GM19455 (cell line): ENCODE results near the gene NPFFR2.
"Not testable (repeated sequence)": the region's sequence is repeated elsewhere in the genome, so short reads cannot be mapped to it uniquely, and the experiment has no call there.

Experiments used
- ATAC-seq: cut with Tn5 transposase; IDR thresholded peaks from one replicate; pipeline ENCODE4 v1.9.1; 2021; ENCODE audit not compliant: unreplicated experiment

The NPFFR2 gene

GRCh38 chr4:72031868-72032608 lies at the start of gene NPFFR2:
Gene NPFFR2 (plus strand): TSS chr4:72032000. CDS start chr4:72128592, 96,592 bp downstream.
- no peak for ATAC-seq

GRCh38 chr4:71992571-71993312 lies 39.1 kb upstream of the NPFFR2 start:
- ATAC-seq: no peak

GRCh38 chr4:71994559-71994958 lies 37.2 kb upstream of the NPFFR2 start:
- ATAC-seq: no peak

GRCh38 chr4:71995297-71995696 lies 36.5 kb upstream of the NPFFR2 start:
- no peak for ATAC-seq

GRCh38 chr4:72006586-72006985 lies 25.2 kb upstream of the NPFFR2 start:
- ATAC-seq: no peak

- ATAC-seq: no peak
Observed at GRCh38 chr4:72011906-72012305, 19.9 kb upstream of the NPFFR2 start.

- no peak for ATAC-seq
Observed at GRCh38 chr4:72016011-72016410, 15.8 kb upstream of the NPFFR2 start.

- ATAC-seq: no peak
Observed at GRCh38 chr4:72019688-72020087, 12.1 kb upstream of the NPFFR2 start.

GRCh38 chr4:72022553-72022952 lies 9.2 kb upstream of the NPFFR2 start:
- ATAC-seq: no peak

GRCh38 chr4:72055566-72055965 lies 23.8 kb downstream of the NPFFR2 start:
- no peak for ATAC-seq

- no peak for ATAC-seq
Observed at GRCh38 chr4:72063726-72064125, 31.9 kb downstream of the NPFFR2 start.

- ATAC-seq: no peak
Observed at GRCh38 chr4:72067051-72067450, 35.3 kb downstream of the NPFFR2 start.

- ATAC-seq: no peak
Observed at GRCh38 chr4:72073816-72074215, 42.0 kb downstream of the NPFFR2 start.

GRCh38 chr4:72076562-72076961 lies 44.8 kb downstream of the NPFFR2 start:
- ATAC-seq: no peak

GRCh38 chr4:72077346-72077745 lies 45.5 kb downstream of the NPFFR2 start:
- ATAC-seq: no peak

GRCh38 chr4:72084587-72085011 lies 52.8 kb downstream of the NPFFR2 start:
- ATAC-seq: no peak

- ATAC-seq: not testable (repeated sequence)
Observed at GRCh38 chr4:72090606-72091005, 58.8 kb downstream of the NPFFR2 start.

GRCh38 chr4:72094059-72094797 lies 62.4 kb downstream of the NPFFR2 start:
- ATAC-seq: no peak

- ATAC-seq: no peak
Observed at GRCh38 chr4:72107456-72107855, 75.7 kb downstream of the NPFFR2 start.

- ATAC-seq: no peak
Observed at GRCh38 chr4:72109364-72109763, 77.6 kb downstream of the NPFFR2 start.

GRCh38 chr4:72109959-72110497 lies 78.2 kb downstream of the NPFFR2 start:
- ATAC-seq: no peak
